ENCODE results near the gene TOX2. TPM values are rescaled to one million over a fixed set of nuclear protein-coding genes. Genes with fewer than 3 reads are reported as not detected.

The TOX2 gene
- total RNA-seq, 4 donors from 2014 or later: 3.4 to 7.7 (median 5.2) TPM

GRCh38 chr20:43955750-43956191 lies 41.1 kb downstream of the TOX2 start:
- no peak for DNase-seq
- no peaks in the 10 kb centered on the region for H3K27me3 ChIP-seq
- H3K9me3 ChIP-seq: no peaks in the 10 kb centered on the region
- intact Hi-C loops (cut with DNase I): no loop called here
- H3K4me3 ChIP-seq (replicated peaks in 1 of 3): no peak overlapping the region
- no peak for TF ChIP-seq POLR2A (IDR thresholded peaks at IDR 0.05)
- TF ChIP-seq, protein P1, sequence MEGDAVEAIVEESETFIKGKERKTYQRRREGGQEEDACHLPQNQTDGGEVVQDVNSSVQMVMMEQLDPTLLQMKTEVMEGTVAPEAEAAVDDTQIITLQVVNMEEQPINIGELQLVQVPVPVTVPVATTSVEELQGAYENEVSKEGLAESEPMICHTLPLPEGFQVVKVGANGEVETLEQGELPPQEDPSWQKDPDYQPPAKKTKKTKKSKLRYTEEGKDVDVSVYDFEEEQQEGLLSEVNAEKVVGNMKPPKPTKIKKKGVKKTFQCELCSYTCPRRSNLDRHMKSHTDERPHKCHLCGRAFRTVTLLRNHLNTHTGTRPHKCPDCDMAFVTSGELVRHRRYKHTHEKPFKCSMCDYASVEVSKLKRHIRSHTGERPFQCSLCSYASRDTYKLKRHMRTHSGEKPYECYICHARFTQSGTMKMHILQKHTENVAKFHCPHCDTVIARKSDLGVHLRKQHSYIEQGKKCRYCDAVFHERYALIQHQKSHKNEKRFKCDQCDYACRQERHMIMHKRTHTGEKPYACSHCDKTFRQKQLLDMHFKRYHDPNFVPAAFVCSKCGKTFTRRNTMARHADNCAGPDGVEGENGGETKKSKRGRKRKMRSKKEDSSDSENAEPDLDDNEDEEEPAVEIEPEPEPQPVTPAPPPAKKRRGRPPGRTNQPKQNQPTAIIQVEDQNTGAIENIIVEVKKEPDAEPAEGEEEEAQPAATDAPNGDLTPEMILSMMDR (IDR thresholded peaks at IDR 0.05): no peak
- WGBS, 2 donors: 80 to 93% methylated on average over 8 of the region's 8 CpGs
- no peaks in the 10 kb centered on the region for H3K36me3 ChIP-seq
- H3K4me1 ChIP-seq: peaks cover 12 to 28% of the 10 kb centered on the region in 2 donors
- no peak overlapping the region for H3K27ac ChIP-seq

DNA sequence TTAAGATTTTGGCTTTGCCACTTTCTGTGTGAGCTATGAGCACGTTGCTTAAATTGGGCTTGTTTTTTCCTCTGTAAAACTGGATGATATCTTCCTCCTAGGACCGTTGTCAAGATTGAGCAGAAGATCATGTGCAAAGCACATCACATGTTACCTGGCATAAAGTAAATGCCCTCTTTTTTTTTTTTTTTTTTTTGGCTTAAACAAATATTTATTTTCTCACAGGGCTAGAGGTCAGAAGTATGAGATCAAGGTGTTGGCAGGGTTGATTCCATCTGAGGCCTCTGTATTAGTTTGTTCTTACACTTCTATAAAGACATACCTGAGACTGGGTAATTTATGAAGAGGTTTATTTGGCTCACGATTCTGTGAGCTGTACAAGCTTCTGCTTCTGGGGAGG lies 42.7 kb downstream of the TOX2 start:
- no peaks in the 10 kb centered on the region for H3K27me3 ChIP-seq
- WGBS, 2 donors: 72 to 75% methylated on average over 3 of the region's 3 CpGs
- TF ChIP-seq, protein P1 (IDR thresholded peaks at IDR 0.05): no peak
- TF ChIP-seq POLR2A (IDR thresholded peaks at IDR 0.05): no peak
- H3K4me1 ChIP-seq: peaks cover 12 to 28% of the 10 kb centered on the region in 2 donors
- no peaks in the 10 kb centered on the region for H3K9me3 ChIP-seq
- no peak for DNase-seq
- H3K4me3 ChIP-seq (replicated peaks in 1 of 3): no peak overlapping the region
- no peak overlapping the region for H3K27ac ChIP-seq
- no peaks in the 10 kb centered on the region for H3K36me3 ChIP-seq
- intact Hi-C loops (cut with DNase I): no loop called here

- Histone ChIP-seq H3K4me1 (peaks cover 12 to 28% of the 10 kb centered on the region in 2 donors), H3K27ac (no peak overlapping the region), H3K36me3 (no peaks in the 10 kb centered on the region), H3K4me3 (replicated peaks in 1 of 3) (no peak overlapping the region), H3K9me3 (no peaks in the 10 kb centered on the region), H3K27me3 (no peaks in the 10 kb centered on the region)
- WGBS, 2 donors: 86 to 87% methylated on average over 2 of the region's 2 CpGs
- intact Hi-C loops (cut with DNase I): no loop called here
- no peak for TF ChIP-seq POLR2A (IDR thresholded peaks at IDR 0.05)
- TF ChIP-seq, protein P1 (IDR thresholded peaks at IDR 0.05): no peak
- DNase-seq: no peak
Measured at GRCh38 chr20:43958626-43959025, 44.0 kb downstream of the TOX2 start.

GRCh38 chr20:43959079-43959919 lies 44.6 kb downstream of the TOX2 start:
- Histone ChIP-seq H3K27me3 (no peaks in the 10 kb centered on the region), H3K36me3 (no peaks in the 10 kb centered on the region), H3K9me3 (no peaks in the 10 kb centered on the region), H3K27ac (no peak overlapping the region), H3K4me1 (peaks cover 12 to 28% of the 10 kb centered on the region in 2 donors), H3K4me3 (replicated peaks in 1 of 3) (no peak overlapping the region)
- WGBS, 2 donors: 50 to 67% methylated on average over 19 of the region's 19 CpGs
- intact Hi-C loops (cut with DNase I): no loop called here
- TF ChIP-seq POLR2A (IDR thresholded peaks at IDR 0.05): no peak
- TF ChIP-seq, protein P1 (IDR thresholded peaks at IDR 0.05): no peak
- DNase-seq: peak in 1 of 2 donors; percentile 23

DNA sequence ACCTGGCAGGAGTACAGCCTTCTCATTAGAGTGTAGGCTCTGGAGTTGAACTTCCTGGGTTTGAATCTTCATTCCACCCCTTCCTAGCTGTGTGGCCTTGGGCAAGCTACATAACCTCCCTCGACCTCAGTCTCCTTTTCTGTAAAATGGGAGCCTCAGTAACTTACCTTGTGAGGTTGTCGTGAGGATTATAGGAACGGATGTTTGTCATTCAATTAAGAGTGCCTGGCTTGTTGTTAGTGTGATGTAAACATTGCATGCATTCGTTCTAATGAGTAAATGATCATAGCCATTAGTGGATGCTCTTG lies 45.2 kb downstream of the TOX2 start:
- H3K4me3 ChIP-seq (replicated peaks in 1 of 3): no peak overlapping the region
- WGBS, 2 donors: 81 to 85% methylated on average over 4 of the region's 4 CpGs
- TF ChIP-seq, protein P1 (IDR thresholded peaks at IDR 0.05): no peak
- no peak for TF ChIP-seq POLR2A (IDR thresholded peaks at IDR 0.05)
- no peak for DNase-seq
- H3K36me3 ChIP-seq: no peaks in the 10 kb centered on the region
- H3K27me3 ChIP-seq: no peaks in the 10 kb centered on the region
- no peak overlapping the region for H3K27ac ChIP-seq
- intact Hi-C loops (cut with DNase I): no loop called here
- no peaks in the 10 kb centered on the region for H3K9me3 ChIP-seq
- peaks cover 12 to 28% of the 10 kb centered on the region in 2 donors for H3K4me1 ChIP-seq

Data from thyroid gland (tissue), 4 donors.